AG09309 (cell line): ENCODE data around the gene UQCR10.

ENCODE experiments used
- DNase-seq: peaks from one replicate; pipeline ENCODE4 v3.0.0-alpha.2; 2010; ENCODE audit warnings: low read depth
- H3K4me3 ChIP-seq: 2 replicates; pipeline ENCODE4 v1.5.1; 2011; ENCODE audit warnings: mild to moderate bottlenecking, low read depth, low read length, moderate library complexity; ENCODE audit not compliant: control insufficient read depth
- TF ChIP-seq, protein P1 (sequence below): IDR thresholded peaks from 2 replicates; pipeline ENCODE4 v1.5.1; 2011; ENCODE audit warnings: mild to moderate bottlenecking, low read depth, low read length, inconsistent platforms; ENCODE audit not compliant: insufficient read depth, control insufficient read depth; ENCODE audit errors: missing control alignments

The UQCR10 gene

DNA sequence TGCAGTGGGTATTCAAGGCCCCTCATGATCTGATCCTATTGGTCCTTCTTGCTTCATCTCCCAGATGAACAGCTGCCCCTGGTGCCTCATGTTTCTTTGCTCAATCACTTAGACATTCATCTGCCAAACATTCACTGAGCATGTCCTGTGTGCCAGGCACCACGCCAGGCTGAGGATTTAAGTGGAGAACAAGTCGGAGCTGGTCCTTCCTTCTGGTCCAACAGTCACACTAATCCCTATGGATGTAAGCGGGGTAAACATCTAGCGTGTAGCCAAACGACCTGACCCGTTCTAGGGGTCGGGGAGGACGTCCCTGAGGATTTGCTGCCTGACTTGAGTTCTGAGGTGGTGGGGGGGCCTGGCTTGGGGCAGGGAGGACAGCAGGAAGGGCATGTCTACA is 22.3 kb upstream of the UQCR10 start:
- TF ChIP-seq, protein P1, sequence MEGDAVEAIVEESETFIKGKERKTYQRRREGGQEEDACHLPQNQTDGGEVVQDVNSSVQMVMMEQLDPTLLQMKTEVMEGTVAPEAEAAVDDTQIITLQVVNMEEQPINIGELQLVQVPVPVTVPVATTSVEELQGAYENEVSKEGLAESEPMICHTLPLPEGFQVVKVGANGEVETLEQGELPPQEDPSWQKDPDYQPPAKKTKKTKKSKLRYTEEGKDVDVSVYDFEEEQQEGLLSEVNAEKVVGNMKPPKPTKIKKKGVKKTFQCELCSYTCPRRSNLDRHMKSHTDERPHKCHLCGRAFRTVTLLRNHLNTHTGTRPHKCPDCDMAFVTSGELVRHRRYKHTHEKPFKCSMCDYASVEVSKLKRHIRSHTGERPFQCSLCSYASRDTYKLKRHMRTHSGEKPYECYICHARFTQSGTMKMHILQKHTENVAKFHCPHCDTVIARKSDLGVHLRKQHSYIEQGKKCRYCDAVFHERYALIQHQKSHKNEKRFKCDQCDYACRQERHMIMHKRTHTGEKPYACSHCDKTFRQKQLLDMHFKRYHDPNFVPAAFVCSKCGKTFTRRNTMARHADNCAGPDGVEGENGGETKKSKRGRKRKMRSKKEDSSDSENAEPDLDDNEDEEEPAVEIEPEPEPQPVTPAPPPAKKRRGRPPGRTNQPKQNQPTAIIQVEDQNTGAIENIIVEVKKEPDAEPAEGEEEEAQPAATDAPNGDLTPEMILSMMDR, result no peak
- peak; percentile 49 for DNase-seq
- no peak overlapping the region for H3K4me3 ChIP-seq

DNA sequence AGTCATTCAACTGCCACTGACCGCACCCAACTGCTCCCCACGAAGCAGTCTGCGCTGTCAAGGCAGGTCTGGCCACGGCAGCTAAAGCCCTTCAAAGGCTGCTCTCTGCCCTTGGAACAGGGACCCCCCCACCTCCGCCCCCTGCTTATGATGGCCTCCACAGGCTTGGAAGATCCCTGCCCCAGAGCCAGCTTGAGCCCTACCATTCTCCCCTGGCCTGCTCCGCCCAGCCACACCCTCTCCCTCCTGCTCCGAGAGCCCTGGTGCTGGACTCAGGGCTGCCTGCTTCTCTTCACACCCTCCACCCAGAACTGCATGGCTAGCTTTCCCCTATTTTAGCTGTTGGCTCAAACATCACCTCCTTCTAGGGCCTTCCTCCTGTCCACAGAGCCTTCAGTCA is 19.3 kb upstream of the UQCR10 start:
- TF ChIP-seq, protein P1, result no peak
- no peak overlapping the region for H3K4me3 ChIP-seq
- DNase-seq, result no peak

DNA sequence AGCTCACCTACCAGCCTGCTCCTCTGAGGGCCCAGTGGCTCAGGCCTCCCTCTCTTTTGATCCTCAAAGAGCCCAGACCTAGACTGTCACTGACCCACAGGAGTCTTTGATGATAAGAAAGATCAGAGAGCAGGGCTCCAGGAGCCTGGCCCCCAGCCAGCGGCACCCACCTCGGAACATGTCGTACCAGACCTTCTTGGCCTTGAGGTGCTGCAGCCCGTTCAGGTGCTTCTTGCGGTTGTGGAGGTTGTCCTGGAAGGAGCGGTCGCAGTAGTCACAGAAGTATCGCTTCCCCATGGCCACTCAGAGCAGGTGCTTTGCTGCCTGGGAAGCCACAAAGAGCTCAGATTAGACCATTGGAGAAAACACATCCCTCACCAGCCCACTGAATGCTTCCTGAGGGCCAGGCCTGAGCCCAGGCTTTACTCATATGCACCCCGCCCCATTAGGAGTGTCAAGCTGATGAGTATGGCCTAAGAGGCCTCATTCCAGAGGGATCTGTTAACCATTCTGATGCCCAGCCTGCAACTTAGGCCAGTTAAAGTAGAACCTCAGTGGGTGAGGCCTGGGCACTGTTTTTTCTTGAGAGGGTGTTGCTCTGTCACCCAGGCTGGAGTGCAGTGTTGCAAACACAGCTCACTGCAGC is 18.8 kb upstream of the UQCR10 start:
- TF ChIP-seq, protein P1, result no peak
- no peak for DNase-seq
- no peak overlapping the region for H3K4me3 ChIP-seq

DNA sequence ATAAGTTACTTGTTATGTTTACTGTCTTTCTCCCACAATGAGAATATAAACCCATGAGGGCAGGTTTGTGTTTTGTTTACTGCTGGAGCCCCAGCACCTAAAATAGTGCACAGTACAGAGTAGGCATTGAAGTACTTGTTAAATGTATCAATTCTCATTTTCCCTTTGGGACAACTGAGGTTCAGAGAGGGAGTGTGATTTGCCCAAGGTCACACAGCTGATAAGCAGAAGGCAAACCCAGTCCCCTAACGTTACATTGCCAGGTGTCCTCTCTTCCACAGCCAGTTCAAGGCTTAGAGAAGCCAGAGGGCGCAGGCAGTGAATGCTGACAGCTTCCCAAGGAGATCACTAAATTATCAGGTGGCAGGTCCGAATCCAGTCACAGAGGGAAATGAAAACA is 17.1 kb upstream of the UQCR10 start:
- TF ChIP-seq, protein P1, result no peak
- no peak for DNase-seq
- no peak overlapping the region for H3K4me3 ChIP-seq

DNA sequence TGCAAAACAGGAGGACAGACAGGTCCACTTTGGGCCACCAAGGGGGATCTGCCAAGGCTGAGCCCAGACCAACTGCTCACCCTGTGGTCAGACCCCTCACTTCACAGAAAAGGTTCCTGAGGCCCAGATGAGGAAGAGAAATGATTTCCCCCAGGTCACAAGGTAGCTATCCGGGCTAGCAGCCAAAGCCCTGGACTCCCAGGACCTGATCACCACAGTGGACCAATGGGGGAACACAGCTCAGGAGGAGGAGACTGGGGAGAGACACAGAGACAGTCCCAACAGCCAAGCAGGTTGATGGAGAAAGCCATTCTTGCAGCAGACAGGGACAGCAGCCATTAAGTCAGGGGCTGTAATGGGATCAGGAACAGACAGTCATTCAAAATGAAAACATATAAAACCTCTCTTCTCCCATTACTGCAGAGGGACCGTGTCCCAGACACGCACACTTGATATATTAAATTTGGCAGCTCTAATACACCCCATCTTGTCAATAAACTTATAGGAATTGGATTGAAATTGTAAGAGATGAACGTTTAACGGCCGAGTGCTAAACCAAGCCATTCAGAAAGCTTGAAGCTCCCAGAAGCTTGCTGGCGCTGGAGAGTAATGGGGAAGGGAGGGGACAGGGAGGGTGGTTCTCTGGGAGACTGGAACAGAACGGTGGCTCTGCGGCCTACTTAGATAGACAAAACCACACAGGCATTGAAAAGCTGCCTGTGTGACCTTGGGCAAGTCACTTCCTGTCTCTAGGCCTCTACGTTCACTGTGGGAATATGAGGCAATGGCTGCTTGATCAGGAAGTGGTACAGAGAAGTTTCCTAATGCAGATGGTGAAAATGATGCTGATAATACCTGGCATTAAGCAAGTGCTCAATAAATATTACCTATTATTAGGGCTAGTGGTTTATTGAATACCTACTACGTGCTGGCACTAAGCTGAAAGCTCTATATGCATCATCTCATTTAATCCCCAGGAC is 16.3 kb upstream of the UQCR10 start:
- TF ChIP-seq, protein P1, result no peak
- H3K4me3 ChIP-seq, result no peak overlapping the region
- no peak for DNase-seq

DNA sequence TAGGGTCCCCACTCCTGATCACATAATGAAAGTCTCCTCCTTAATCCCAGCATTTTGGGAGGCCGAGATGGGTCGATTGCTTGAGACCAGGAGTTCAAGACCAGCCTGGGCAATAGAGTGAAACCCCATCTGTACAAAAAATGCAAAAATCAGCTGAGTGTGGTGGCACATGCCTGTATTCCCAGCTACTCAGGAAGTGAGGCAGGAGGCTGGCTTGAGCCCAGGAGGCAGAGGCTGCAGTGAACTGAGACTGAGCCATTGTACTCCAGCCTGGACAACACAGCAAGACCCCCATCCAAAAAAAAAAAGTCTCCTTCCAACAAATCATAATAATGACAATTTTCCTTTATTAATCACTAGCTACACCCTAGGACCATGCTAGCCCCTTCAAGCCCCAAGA is 15.5 kb upstream of the UQCR10 start:
- no peak overlapping the region for H3K4me3 ChIP-seq
- TF ChIP-seq, protein P1, result no peak

More for the DNA sequence above, 15.5 kb upstream of the UQCR10 start:
- DNase-seq, result no peak
